ENCODE measurements around the gene TACC2.

The TACC2 gene

GRCh38 chr10:122128357-122128756 is 139.4 kb downstream of the TACC2 start:
- H3K9ac ChIP-seq = no peak overlapping the region
- no peak overlapping the region for H3K4me2 ChIP-seq
- H3K36me3 ChIP-seq (ENCODE audit: insufficient read depth) = no peaks in the 10 kb centered on the region
- no peaks in the 10 kb centered on the region for H3K79me2 ChIP-seq (ENCODE audit: insufficient read depth, low read depth)
- H3K27me3 ChIP-seq (ENCODE audit: insufficient read depth, low read depth) = no peaks in the 10 kb centered on the region
- TF ChIP-seq, protein P1, sequence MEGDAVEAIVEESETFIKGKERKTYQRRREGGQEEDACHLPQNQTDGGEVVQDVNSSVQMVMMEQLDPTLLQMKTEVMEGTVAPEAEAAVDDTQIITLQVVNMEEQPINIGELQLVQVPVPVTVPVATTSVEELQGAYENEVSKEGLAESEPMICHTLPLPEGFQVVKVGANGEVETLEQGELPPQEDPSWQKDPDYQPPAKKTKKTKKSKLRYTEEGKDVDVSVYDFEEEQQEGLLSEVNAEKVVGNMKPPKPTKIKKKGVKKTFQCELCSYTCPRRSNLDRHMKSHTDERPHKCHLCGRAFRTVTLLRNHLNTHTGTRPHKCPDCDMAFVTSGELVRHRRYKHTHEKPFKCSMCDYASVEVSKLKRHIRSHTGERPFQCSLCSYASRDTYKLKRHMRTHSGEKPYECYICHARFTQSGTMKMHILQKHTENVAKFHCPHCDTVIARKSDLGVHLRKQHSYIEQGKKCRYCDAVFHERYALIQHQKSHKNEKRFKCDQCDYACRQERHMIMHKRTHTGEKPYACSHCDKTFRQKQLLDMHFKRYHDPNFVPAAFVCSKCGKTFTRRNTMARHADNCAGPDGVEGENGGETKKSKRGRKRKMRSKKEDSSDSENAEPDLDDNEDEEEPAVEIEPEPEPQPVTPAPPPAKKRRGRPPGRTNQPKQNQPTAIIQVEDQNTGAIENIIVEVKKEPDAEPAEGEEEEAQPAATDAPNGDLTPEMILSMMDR (conservative IDR thresholded peaks at IDR 0.05; ENCODE audit: low read depth, low read length) = no peak
- H3K27ac ChIP-seq = no peak overlapping the region
- no peak overlapping the region for H3K4me3 ChIP-seq (IDR thresholded peaks at IDR 0.05; ENCODE audit: insufficient read depth, low read depth, low read length)
- H2AFZ ChIP-seq (ENCODE audit: low read depth) = no peak overlapping the region
- H3K4me1 ChIP-seq (ENCODE audit: low read depth, poor library complexity, severe bottlenecking) = no peaks in the 10 kb centered on the region
- H4K20me1 ChIP-seq (ENCODE audit: insufficient read depth) = no peaks in the 10 kb centered on the region

DNA sequence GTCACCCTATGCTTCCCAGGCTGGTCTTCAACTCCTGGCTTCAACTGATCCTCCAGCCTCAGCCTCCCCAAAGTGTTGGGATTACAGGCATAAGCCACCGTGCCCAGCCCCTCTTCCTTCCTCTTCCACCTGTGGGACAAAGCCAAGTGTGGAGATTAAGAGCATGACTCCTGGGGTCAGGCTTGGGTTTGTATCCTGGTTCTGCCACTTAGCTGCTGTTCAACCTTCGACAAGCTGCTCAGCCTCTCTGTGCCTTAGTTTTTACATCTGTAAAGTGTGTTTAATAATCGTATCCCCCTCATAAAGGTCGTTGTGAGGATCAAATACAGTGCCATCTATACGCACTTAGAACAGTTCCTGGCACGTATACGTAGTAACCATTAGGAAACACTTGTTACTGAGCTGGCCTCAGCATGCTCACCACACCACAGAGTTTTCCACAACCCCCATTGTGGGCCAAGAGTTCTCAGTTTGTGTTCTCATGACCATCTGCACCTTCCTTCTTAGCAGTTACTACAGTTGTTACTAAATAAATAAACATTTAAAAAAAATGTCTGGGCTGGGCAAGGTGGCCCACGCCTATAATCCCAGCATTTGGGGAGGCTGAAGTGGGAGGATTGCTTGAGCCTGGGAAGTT is 141.6 kb downstream of the TACC2 start:
- no peak overlapping the region for H3K4me2 ChIP-seq
- no peaks in the 10 kb centered on the region for H4K20me1 ChIP-seq (ENCODE audit: insufficient read depth)
- no peak overlapping the region for H3K4me3 ChIP-seq (IDR thresholded peaks at IDR 0.05; ENCODE audit: insufficient read depth, low read depth, low read length)
- no peaks in the 10 kb centered on the region for H3K4me1 ChIP-seq (ENCODE audit: low read depth, poor library complexity, severe bottlenecking)
- no peaks in the 10 kb centered on the region for H3K27me3 ChIP-seq (ENCODE audit: insufficient read depth, low read depth)
- H3K27ac ChIP-seq = no peak overlapping the region
- H3K36me3 ChIP-seq (ENCODE audit: insufficient read depth) = no peaks in the 10 kb centered on the region
- TF ChIP-seq, protein P1 (conservative IDR thresholded peaks at IDR 0.05; ENCODE audit: low read depth, low read length) = no peak
- H3K9ac ChIP-seq = no peak overlapping the region
- H2AFZ ChIP-seq (ENCODE audit: low read depth) = no peak overlapping the region
- no peaks in the 10 kb centered on the region for H3K79me2 ChIP-seq (ENCODE audit: insufficient read depth, low read depth)

- H3K4me2 ChIP-seq = no peak overlapping the region
- H2AFZ ChIP-seq (ENCODE audit: low read depth) = no peak overlapping the region
- TF ChIP-seq, protein P1 (conservative IDR thresholded peaks at IDR 0.05; ENCODE audit: low read depth, low read length) = no peak
- H3K4me1 ChIP-seq (ENCODE audit: low read depth, poor library complexity, severe bottlenecking) = no peaks in the 10 kb centered on the region
- no peak overlapping the region for H3K27ac ChIP-seq
- H3K79me2 ChIP-seq (ENCODE audit: insufficient read depth, low read depth) = no peaks in the 10 kb centered on the region
- no peaks in the 10 kb centered on the region for H4K20me1 ChIP-seq (ENCODE audit: insufficient read depth)
- no peaks in the 10 kb centered on the region for H3K36me3 ChIP-seq (ENCODE audit: insufficient read depth)
- H3K9ac ChIP-seq = no peak overlapping the region
- no peaks in the 10 kb centered on the region for H3K27me3 ChIP-seq (ENCODE audit: insufficient read depth, low read depth)
- H3K4me3 ChIP-seq (IDR thresholded peaks at IDR 0.05; ENCODE audit: insufficient read depth, low read depth, low read length) = no peak overlapping the region
Observed at GRCh38 chr10:122132331-122132755, 143.4 kb downstream of the TACC2 start.

- no peak overlapping the region for H3K4me2 ChIP-seq
- no peak overlapping the region for H3K4me3 ChIP-seq (IDR thresholded peaks at IDR 0.05; ENCODE audit: insufficient read depth, low read depth, low read length)
- H3K9ac ChIP-seq = no peak overlapping the region
- H4K20me1 ChIP-seq (ENCODE audit: insufficient read depth) = no peaks in the 10 kb centered on the region
- H3K4me1 ChIP-seq (ENCODE audit: low read depth, poor library complexity, severe bottlenecking) = no peaks in the 10 kb centered on the region
- TF ChIP-seq, protein P1 (conservative IDR thresholded peaks at IDR 0.05; ENCODE audit: low read depth, low read length) = no peak
- no peak overlapping the region for H2AFZ ChIP-seq (ENCODE audit: low read depth)
- no peaks in the 10 kb centered on the region for H3K27me3 ChIP-seq (ENCODE audit: insufficient read depth, low read depth)
- no peak overlapping the region for H3K27ac ChIP-seq
- no peaks in the 10 kb centered on the region for H3K79me2 ChIP-seq (ENCODE audit: insufficient read depth, low read depth)
- H3K36me3 ChIP-seq (ENCODE audit: insufficient read depth) = no peaks in the 10 kb centered on the region
Observed at GRCh38 chr10:122132882-122133565, 144.1 kb downstream of the TACC2 start.
